ENCODE measurements around the gene RTN3. TPM values are rescaled to one million over a fixed set of nuclear protein-coding genes. Genes with fewer than 3 reads are reported as not detected.

RTN3 gene
- total RNA-seq, 1 donor, result 70.0 TPM

- no peak for DNase-seq (ENCODE audit: low read depth)
- no peak overlapping the region for H3K4me3 ChIP-seq (ENCODE audit: low read depth, low read length)
- no peak for TF ChIP-seq CTCF (IDR thresholded peaks at IDR 0.05; ENCODE audit: insufficient read depth, low read depth, low read length)
These were observed 34.7 kb downstream of the RTN3 start for GRCh38 chr11:63716046-63716445.

GRCh38 chr11:63719001-63719400 is 37.7 kb downstream of the RTN3 start:
- no peak for TF ChIP-seq CTCF (IDR thresholded peaks at IDR 0.05; ENCODE audit: insufficient read depth, low read depth, low read length)
- no peak overlapping the region for H3K4me3 ChIP-seq (ENCODE audit: low read depth, low read length)
- DNase-seq (ENCODE audit: low read depth), result no peak

GRCh38 chr11:63719987-63720386 is 38.7 kb downstream of the RTN3 start:
- no peak for DNase-seq (ENCODE audit: low read depth)
- TF ChIP-seq CTCF (IDR thresholded peaks at IDR 0.05; ENCODE audit: insufficient read depth, low read depth, low read length), result no peak
- H3K4me3 ChIP-seq (ENCODE audit: low read depth, low read length), result no peak overlapping the region

DNA sequence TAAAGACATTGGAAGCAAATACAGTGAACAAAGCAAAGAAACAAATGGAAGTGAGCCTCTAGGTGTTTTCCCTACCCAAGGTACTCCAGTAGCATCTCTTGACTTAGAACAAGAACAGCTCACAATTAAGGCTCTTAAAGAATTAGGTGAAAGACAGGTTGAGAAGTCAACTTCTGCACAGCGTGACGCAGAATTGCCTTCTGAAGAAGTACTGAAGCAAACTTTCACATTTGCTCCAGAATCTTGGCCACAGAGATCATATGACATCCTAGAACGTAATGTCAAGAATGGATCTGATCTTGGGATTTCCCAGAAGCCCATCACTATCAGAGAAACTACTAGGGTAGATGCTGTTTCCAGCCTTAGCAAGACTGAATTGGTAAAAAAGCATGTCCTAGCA is 39.3 kb downstream of the RTN3 start:
- no peak for DNase-seq (ENCODE audit: low read depth)
- no peak overlapping the region for H3K4me3 ChIP-seq (ENCODE audit: low read depth, low read length)
- TF ChIP-seq CTCF (IDR thresholded peaks at IDR 0.05; ENCODE audit: insufficient read depth, low read depth, low read length), result no peak

DNA sequence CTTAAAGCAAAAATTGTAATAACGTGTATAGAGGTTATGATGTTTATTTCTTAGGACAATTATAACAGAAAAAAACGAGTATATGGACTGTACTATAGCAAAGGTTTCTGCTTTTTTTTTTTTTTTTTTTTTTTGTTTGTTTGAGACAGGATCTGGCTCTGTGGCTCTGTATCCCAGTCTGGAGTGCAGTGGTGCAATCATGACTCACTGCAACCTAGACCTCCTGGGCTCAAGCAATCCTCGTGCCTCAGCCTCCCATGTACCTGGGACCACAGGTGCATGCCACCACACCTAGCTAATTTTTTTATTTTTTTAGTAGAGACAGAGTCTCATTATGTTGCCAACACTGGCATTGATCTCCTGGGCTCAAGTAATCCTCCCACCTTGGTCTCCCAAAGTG is 48.0 kb downstream of the RTN3 start:
- DNase-seq (ENCODE audit: low read depth), result no peak
- no peak for TF ChIP-seq CTCF (IDR thresholded peaks at IDR 0.05; ENCODE audit: insufficient read depth, low read depth, low read length)
- no peak overlapping the region for H3K4me3 ChIP-seq (ENCODE audit: low read depth, low read length)

DNA sequence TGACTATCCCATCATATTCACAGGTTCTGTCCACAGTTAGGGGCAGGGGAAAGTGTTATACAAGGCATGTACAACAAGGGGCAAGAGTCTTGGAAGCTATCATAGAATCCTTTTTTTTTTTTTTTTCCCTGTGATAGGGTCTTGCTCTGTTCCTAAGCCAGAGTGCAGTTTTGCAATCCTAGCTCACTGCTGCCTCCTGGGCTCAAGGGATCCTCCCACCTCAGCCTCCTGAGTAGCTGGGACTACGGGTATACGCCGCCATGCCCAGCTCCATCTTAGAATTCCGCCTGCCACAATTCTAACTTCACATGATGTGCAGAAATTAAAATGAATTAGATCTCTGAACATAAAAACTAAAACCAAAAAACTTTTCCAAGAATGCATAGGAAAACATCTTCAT is 55.6 kb downstream of the RTN3 start:
- H3K4me3 ChIP-seq (ENCODE audit: low read depth, low read length), result no peak overlapping the region
- no peak for TF ChIP-seq CTCF (IDR thresholded peaks at IDR 0.05; ENCODE audit: insufficient read depth, low read depth, low read length)
- DNase-seq (ENCODE audit: low read depth), result no peak

GRCh38 chr11:63737718-63738117 is 56.4 kb downstream of the RTN3 start:
- no peak overlapping the region for H3K4me3 ChIP-seq (ENCODE audit: low read depth, low read length)
- no peak for DNase-seq (ENCODE audit: low read depth)
- TF ChIP-seq CTCF (IDR thresholded peaks at IDR 0.05; ENCODE audit: insufficient read depth, low read depth, low read length), result no peak

Data from fibroblast of villous mesenchyme (primary cell).